SJSA1 (cell line): ENCODE results near the gene SEMA3G. TPM values are rescaled to one million over a fixed set of nuclear protein-coding genes. Genes with fewer than 3 reads are reported as not detected.

ENCODE experiments used
- DNase-seq, 2 experiments: peaks; one replicate each; pipeline ENCODE4 v3.0.0-alpha.2; 2015 to 2020; ENCODE audit warnings: low spot score in 2 of 2, low read depth in 1 of 2
- H3K27ac ChIP-seq: fragments of 250-450 bp; sonication (Bioruptor Pico); 2 replicates; pipeline ENCODE4 v1.5.1; 2020; ENCODE audit warnings: mild to moderate bottlenecking, moderate library complexity
- H3K27me3 ChIP-seq: fragments of 250-450 bp; sonication (Bioruptor Pico); replicated peaks from 2 replicates; pipeline ENCODE4 v1.5.1; 2020; ENCODE audit warnings: mild to moderate bottlenecking, moderate library complexity
- H3K36me3 ChIP-seq: fragments of 250-450 bp; sonication (Bioruptor Pico); 2 replicates; pipeline ENCODE4 v1.5.1; 2020; ENCODE audit warnings: mild to moderate bottlenecking
- H3K4me1 ChIP-seq: fragments of 250-450 bp; sonication (Bioruptor Pico); replicated peaks from 2 replicates; pipeline ENCODE4 v1.6.1; 2021; ENCODE audit warnings: mild to moderate bottlenecking
- H3K4me3 ChIP-seq: fragments of 250-450 bp; sonication (Bioruptor Pico); 2 replicates; pipeline ENCODE4 v1.5.1; 2020; ENCODE audit warnings: mild to moderate bottlenecking
- H3K9me3 ChIP-seq: fragments of 250-450 bp; sonication (Bioruptor Pico); replicated peaks from 2 replicates; pipeline ENCODE4 v1.5.1; 2020; ENCODE audit warnings: mild to moderate bottlenecking
- total RNA-seq: library from RNA; depleted of rRNA; stranded (reverse); fragments of >200 nt; shearing (Covaris generic); gene quantifications from 2 replicates; pipeline ENCODE4 v1.2.3, GENCODE V29; 2014

Gene SEMA3G
- total RNA-seq, 1 experiment from 2014 or later: 0.13 TPM

DNA sequence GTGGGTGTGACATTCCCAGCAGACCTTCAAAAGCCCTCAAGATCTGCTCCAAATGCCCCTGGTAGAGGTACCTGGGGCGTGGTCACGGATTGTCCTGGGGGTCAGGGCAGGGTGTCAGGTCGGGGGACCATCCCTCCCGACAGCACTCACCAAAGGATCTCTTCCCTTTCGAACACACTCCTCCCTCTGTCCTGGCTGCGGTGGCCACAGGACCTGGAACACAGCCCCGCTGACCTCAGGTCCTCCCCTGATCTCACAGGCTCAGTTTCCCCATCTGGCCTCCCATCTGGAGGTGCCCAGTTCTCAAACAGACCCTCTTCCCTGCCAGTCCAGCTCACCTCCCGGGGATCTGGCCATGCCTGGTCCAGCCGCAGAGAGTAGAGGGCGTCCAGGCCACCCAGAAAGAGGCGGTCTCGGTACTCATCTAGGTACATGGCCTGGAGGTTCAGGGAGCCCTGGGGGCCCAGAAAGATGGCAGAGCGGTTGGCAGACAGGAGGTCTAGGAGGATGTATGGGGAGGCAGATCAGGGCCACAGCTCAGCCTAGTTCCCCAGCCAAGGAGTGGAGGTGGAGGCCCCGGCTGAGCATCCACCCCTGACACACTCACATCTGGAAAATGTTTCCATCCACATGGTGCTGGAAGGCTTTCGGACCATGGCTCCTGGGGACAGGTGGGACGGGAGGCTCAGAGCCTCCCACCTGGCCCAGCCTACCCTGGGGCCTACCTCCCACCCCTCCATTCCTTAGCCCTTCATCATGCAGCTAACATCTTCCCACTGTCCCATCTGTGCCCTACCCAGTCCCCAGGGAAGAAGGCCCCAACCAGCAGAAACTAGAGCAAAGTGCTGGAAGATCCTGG, 2.3 kb downstream of the SEMA3G start:
- DNase-seq: no peak
- Histone ChIP-seq H3K36me3 (no peaks in the 10 kb centered on the region), H3K27me3 (no peaks in the 10 kb centered on the region), H3K9me3 (no peaks in the 10 kb centered on the region), H3K4me3 (no peak overlapping the region), H3K27ac (no peak overlapping the region), H3K4me1 (peaks cover 5% of the 10 kb centered on the region)

- H3K4me1 ChIP-seq: peaks cover 5% of the 10 kb centered on the region
- DNase-seq: no peak
- no peak overlapping the region for H3K4me3 ChIP-seq
- no peaks in the 10 kb centered on the region for H3K9me3 ChIP-seq
- no peak overlapping the region for H3K27ac ChIP-seq
- no peaks in the 10 kb centered on the region for H3K27me3 ChIP-seq
- no peaks in the 10 kb centered on the region for H3K36me3 ChIP-seq
Observed at GRCh38 chr3:52441772-52442332, 3.1 kb downstream of the SEMA3G start.

DNA sequence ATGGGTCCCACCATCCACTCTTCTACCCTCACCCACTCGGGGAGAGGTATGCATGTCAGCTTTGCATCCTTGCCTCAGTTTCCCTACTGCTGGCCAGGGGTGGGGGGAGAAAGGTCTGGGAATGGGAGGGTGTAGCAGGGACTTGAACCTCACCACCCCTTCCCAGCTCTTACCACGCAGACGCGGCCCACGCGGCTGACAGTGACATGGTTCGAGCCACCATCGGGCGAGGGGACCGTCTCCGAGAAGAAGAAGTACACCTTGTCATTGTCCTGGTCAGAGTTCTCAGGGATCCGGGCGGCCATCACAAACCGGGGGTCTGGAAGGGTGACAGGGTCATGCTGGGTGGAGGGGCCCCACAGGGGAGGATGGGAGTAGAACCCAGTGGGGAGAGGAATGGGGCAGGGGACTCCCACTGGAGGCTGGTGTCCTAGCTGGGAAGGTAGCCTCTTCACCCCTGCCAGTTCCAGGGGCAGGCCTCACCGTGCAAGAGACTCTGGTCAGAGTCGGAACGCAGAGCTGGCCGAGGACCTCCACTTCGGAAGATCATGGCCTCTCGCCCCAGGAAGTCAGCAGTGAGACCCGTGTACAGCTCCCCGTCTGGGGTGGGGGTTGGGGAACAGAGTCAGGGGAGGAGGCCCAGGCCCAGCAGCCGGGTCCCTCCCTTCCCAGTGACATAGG, 3.7 kb downstream of the SEMA3G start:
- no peak overlapping the region for H3K27ac ChIP-seq
- DNase-seq: no peak
- H3K4me1 ChIP-seq: peaks cover 5% of the 10 kb centered on the region
- H3K27me3 ChIP-seq: no peaks in the 10 kb centered on the region
- no peaks in the 10 kb centered on the region for H3K9me3 ChIP-seq
- no peaks in the 10 kb centered on the region for H3K36me3 ChIP-seq
- H3K4me3 ChIP-seq: no peak overlapping the region

DNA sequence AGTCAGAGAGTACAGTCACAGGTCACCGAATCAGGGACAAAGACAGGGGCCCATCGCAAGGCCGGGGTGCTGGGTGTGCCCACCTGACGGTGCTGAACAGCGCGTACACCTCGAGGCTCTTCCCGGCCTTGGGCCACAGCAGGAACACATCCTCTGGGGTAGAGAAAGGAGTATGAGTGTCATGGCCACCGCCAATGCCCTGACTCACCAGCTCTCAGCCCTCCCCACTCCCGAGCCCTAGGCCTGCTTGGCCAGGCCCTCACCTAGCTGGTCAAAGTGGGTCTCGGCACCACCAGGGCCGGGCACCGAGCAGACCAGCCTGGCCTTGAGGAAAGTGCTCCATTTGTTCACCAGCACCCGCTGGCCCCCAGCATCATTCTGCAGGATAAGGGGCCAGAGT, 4.2 kb downstream of the SEMA3G start:
- no peak overlapping the region for H3K4me3 ChIP-seq
- H3K4me1 ChIP-seq: peaks cover 5% of the 10 kb centered on the region
- H3K9me3 ChIP-seq: no peaks in the 10 kb centered on the region
- no peak for DNase-seq
- H3K36me3 ChIP-seq: no peaks in the 10 kb centered on the region
- H3K27me3 ChIP-seq: no peaks in the 10 kb centered on the region
- no peak overlapping the region for H3K27ac ChIP-seq

- Histone ChIP-seq H3K4me3 (no peak overlapping the region), H3K36me3 (no peaks in the 10 kb centered on the region), H3K27me3 (no peaks in the 10 kb centered on the region), H3K9me3 (no peaks in the 10 kb centered on the region), H3K27ac (no peak overlapping the region), H3K4me1 (peaks cover 5% of the 10 kb centered on the region)
- DNase-seq: no peak
Observed at GRCh38 chr3:52440249-52440551, 4.7 kb downstream of the SEMA3G start.

DNA sequence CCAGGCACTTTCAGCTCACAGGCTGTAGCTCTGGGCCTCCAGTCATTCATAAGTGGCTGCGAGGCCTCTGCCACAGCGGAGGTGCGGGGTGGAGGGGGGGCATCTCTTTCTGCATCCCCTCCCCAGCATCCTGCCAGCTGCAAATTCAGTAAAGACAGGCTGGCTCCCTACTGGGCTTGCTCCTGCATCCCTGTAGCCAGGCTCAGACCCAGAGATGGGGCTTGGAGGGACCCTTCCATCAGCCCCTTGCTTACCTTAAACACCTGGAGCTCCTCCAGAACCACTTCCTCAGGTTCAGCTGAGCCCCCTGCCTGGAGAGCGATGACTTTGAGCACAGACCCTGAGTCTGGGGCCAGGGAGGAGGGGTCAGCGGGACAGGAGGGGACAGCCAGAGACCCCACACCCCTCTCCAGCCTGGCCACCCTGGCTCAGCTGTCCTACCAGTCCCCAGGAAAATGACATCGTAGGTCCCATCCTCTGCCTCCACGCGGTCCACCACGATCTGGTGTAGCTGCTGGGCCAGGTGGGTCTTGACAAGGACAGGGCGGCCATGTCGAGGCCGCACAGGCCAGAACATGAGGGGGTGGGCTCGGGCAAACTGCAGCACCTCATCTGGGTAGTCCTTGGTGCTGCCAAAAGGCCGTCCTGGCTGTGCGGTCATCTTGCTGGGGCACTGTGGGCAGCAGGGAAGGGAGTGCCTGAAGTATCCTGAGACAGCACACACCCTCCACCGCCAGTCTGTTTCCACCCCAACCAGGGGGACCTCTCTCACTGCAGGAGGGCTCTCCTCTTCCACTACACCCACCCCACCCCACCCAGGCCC, 5.3 kb downstream of the SEMA3G start:
- Histone ChIP-seq H3K4me3 (no peak overlapping the region), H3K27ac (no peak overlapping the region), H3K27me3 (no peaks in the 10 kb centered on the region), H3K36me3 (no peaks in the 10 kb centered on the region), H3K4me1 (no peaks in the 10 kb centered on the region), H3K9me3 (no peaks in the 10 kb centered on the region)
- DNase-seq: no peak

DNA sequence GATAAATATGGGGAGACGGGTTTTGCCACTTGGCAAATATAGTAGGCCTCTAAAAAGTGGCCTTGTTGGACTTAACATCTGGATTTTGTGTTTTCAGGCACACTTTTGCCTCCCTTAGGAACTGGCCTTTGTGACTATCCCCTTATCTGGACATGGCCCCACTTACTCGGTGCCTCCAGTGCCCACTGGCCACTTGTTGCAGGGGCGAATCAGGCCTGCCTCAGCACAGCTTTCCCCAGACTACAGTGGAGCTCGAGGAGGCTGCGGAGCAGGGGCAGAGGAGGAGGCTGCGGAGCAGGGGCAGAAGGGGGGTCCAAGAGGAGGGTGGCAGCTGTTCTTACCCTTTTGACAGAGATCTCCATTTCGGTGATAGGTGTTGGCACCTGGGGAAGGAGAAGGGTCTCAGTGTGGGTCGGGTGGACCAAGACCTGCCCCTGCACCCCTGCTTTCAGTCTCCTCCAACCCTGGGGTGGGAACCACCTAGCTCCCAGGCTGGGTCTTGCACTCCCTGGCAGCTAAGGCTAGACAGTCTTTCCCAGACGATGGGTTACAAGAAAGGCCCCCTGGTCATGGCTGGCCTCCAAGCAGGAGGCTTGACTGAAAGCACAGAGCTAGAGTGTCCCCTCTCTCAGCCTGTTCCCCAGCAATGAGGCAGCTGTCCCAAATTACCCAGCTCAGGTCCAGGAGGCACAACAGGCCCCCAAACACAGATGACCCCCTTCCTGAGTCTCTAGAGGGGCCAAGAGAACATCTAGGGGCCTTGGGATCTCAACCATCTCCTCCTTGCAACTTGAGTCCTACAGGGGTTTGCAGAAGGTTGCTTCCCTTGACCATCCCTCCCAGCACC, 6.1 kb downstream of the SEMA3G start:
- Histone ChIP-seq H3K36me3 (no peaks in the 10 kb centered on the region), H3K4me1 (no peaks in the 10 kb centered on the region), H3K27me3 (no peaks in the 10 kb centered on the region), H3K9me3 (no peaks in the 10 kb centered on the region), H3K27ac (no peak overlapping the region), H3K4me3 (no peak overlapping the region)
- DNase-seq: no peak

GRCh38 chr3:52438104-52438376, 6.9 kb downstream of the SEMA3G start:
- no peak for DNase-seq
- no peak overlapping the region for H3K27ac ChIP-seq
- H3K27me3 ChIP-seq: no peaks in the 10 kb centered on the region
- H3K4me3 ChIP-seq: no peak overlapping the region
- H3K36me3 ChIP-seq: no peaks in the 10 kb centered on the region
- H3K9me3 ChIP-seq: no peaks in the 10 kb centered on the region
- H3K4me1 ChIP-seq: no peaks in the 10 kb centered on the region

- Histone ChIP-seq H3K4me1 (no peaks in the 10 kb centered on the region), H3K27me3 (no peaks in the 10 kb centered on the region), H3K9me3 (no peaks in the 10 kb centered on the region), H3K4me3 (no peak overlapping the region), H3K27ac (no peak overlapping the region), H3K36me3 (no peaks in the 10 kb centered on the region)
- no peak for DNase-seq
Observed at GRCh38 chr3:52437326-52438103, 7.4 kb downstream of the SEMA3G start.

GRCh38 chr3:52436500-52437149, 8.3 kb downstream of the SEMA3G start:
- H3K4me1 ChIP-seq: no peaks in the 10 kb centered on the region
- no peaks in the 10 kb centered on the region for H3K9me3 ChIP-seq
- H3K4me3 ChIP-seq: no peak overlapping the region
- H3K27me3 ChIP-seq: no peaks in the 10 kb centered on the region
- DNase-seq: no peak
- H3K36me3 ChIP-seq: no peaks in the 10 kb centered on the region
- no peak overlapping the region for H3K27ac ChIP-seq

GRCh38 chr3:52435246-52436101, 9.4 kb downstream of the SEMA3G start:
- H3K27ac ChIP-seq: no peak overlapping the region
- H3K27me3 ChIP-seq: no peaks in the 10 kb centered on the region
- no peaks in the 10 kb centered on the region for H3K9me3 ChIP-seq
- no peak overlapping the region for H3K4me3 ChIP-seq
- no peaks in the 10 kb centered on the region for H3K4me1 ChIP-seq
- DNase-seq: no peak
- no peaks in the 10 kb centered on the region for H3K36me3 ChIP-seq
